ENCODE measurements around the gene CORIN.

Gene CORIN

GRCh38 chr4:47647029-47647428 lies 190.8 kb downstream of the CORIN start:
- ChIA-PET POLR2A (no interaction called here), CTCF (no interaction called here)
- DNase-seq (ENCODE audit: extremely low spot score) = no peak
- TF ChIP-seq CTCF (IDR thresholded peaks at IDR 0.05; ENCODE audit: control extremely low read depth, extremely low read depth, low read depth, missing control alignments) = no peak

- TF ChIP-seq CTCF (IDR thresholded peaks at IDR 0.05; ENCODE audit: control extremely low read depth, extremely low read depth, low read depth, missing control alignments) = no peak
- POLR2A ChIA-PET = no interaction called here
- DNase-seq (ENCODE audit: extremely low spot score) = no peak
- CTCF ChIA-PET = no interaction called here
Observed at GRCh38 chr4:47646372-47646771, 191.5 kb downstream of the CORIN start.

- CTCF ChIA-PET = interaction anchor here (1.3 to 1.4 kb wide), 2 partner anchors 9 to 14 kb away, joined by 3 to 4 read pairs; no protein-coding TSS in a partner anchor
- POLR2A ChIA-PET = no interaction called here
- no peak for TF ChIP-seq CTCF (IDR thresholded peaks at IDR 0.05; ENCODE audit: control extremely low read depth, extremely low read depth, low read depth, missing control alignments)
- no peak for DNase-seq (ENCODE audit: extremely low spot score)
Observed at GRCh38 chr4:47643845-47644244, 194.0 kb downstream of the CORIN start.

- CTCF ChIA-PET = interaction anchor here (1.3 to 2.6 kb wide), 2 partner anchors 9 to 26 kb away, joined by 4 to 8 read pairs; no protein-coding TSS in a partner anchor
- DNase-seq (ENCODE audit: extremely low spot score) = no peak
- TF ChIP-seq CTCF (IDR thresholded peaks at IDR 0.05; ENCODE audit: control extremely low read depth, extremely low read depth, low read depth, missing control alignments) = no peak
- POLR2A ChIA-PET = no interaction called here
Observed at GRCh38 chr4:47642985-47643760, 194.7 kb downstream of the CORIN start.

- TF ChIP-seq CTCF (IDR thresholded peaks at IDR 0.05; ENCODE audit: control extremely low read depth, extremely low read depth, low read depth, missing control alignments) = no peak
- CTCF ChIA-PET = interaction anchor here (1.0 to 2.6 kb wide), 2 partner anchors 11 to 27 kb away, joined by 3 to 8 read pairs; no protein-coding TSS in a partner anchor
- DNase-seq (ENCODE audit: extremely low spot score) = no peak
Observed at GRCh38 chr4:47642191-47642830, 195.6 kb downstream of the CORIN start.

GRCh38 chr4:47641755-47642154 lies 196.1 kb downstream of the CORIN start:
- no peak for TF ChIP-seq CTCF (IDR thresholded peaks at IDR 0.05; ENCODE audit: control extremely low read depth, extremely low read depth, low read depth, missing control alignments)
- ChIA-PET CTCF (interaction anchor here (1.0 to 2.6 kb wide), 2 partner anchors 10 to 27 kb away, joined by 3 to 8 read pairs; no protein-coding TSS in a partner anchor), POLR2A (no interaction called here)
- DNase-seq (ENCODE audit: extremely low spot score) = no peak

More at GRCh38 chr4:47642191-47642830, 195.6 kb downstream of the CORIN start:
- POLR2A ChIA-PET = no interaction called here
